GM21825 (cell line): Measurements from ENCODE around the gene PDIA3.
"Not testable (repeated sequence)": the region's sequence is repeated elsewhere in the genome, so short reads cannot be mapped to it uniquely, and the experiment has no call there.

ENCODE experiments used
- ATAC-seq: cut with Tn5 transposase; IDR thresholded peaks from one replicate; pipeline ENCODE4 v1.9.1; 2021; ENCODE audit warnings: mild to moderate bottlenecking, moderate library complexity; ENCODE audit not compliant: unreplicated experiment

The PDIA3 gene

GRCh38 chr15:43776101-43776717 lies 30.0 kb downstream of the PDIA3 start:
- ATAC-seq: peak; percentile 63

- peak; percentile 31 for ATAC-seq
These were observed 30.6 kb downstream of the PDIA3 start, which contains the start of gene ELL3 for GRCh38 chr15:43776718-43777266. Gene ELL3 (minus strand): TSS chr15:43776966. CDS start chr15:43776901, 65 bp downstream.

GRCh38 chr15:43777267-43777914 lies 31.2 kb downstream of the PDIA3 start:
- ATAC-seq: peak; percentile 51

GRCh38 chr15:43779016-43779415 lies 32.8 kb downstream of the PDIA3 start:
- ATAC-seq: no peak

GRCh38 chr15:43789409-43789808 lies 43.2 kb downstream of the PDIA3 start:
- no peak for ATAC-seq

GRCh38 chr15:43791993-43792760 lies 45.9 kb downstream of the PDIA3 start, which contains the start of gene SERF2:
Gene SERF2 (plus strand): TSS chr15:43792320. CDS start chr15:43792377, 57 bp downstream.
- ATAC-seq: peak; percentile 79

GRCh38 chr15:43792761-43793476 lies 46.7 kb downstream of the PDIA3 start:
- no peak for ATAC-seq

GRCh38 chr15:43793647-43794046 lies 47.4 kb downstream of the PDIA3 start:
- ATAC-seq: no peak

- ATAC-seq: no peak
These were observed 48.2 kb downstream of the PDIA3 start for GRCh38 chr15:43794269-43795037.

GRCh38 chr15:43795197-43795596 lies 49.0 kb downstream of the PDIA3 start:
- ATAC-seq: no peak

GRCh38 chr15:43795997-43796396 lies 49.8 kb downstream of the PDIA3 start:
- no peak for ATAC-seq

- ATAC-seq: no peak
These were observed 50.3 kb downstream of the PDIA3 start for GRCh38 chr15:43796566-43796965.

GRCh38 chr15:43799209-43799944 lies 53.1 kb downstream of the PDIA3 start:
- ATAC-seq: no peak

GRCh38 chr15:43799945-43800285 lies 53.7 kb downstream of the PDIA3 start, which contains the start of gene SERINC4:
Gene SERINC4 (minus strand): TSS chr15:43800220. CDS start chr15:43799986, 234 bp downstream.
- no peak for ATAC-seq

GRCh38 chr15:43800286-43801141 lies 54.3 kb downstream of the PDIA3 start, which contains the start of gene HYPK:
Gene HYPK (plus strand): TSS chr15:43800599. CDS start chr15:43800623, 24 bp downstream.
- ATAC-seq: peak; percentile 78

- ATAC-seq: not testable (repeated sequence)
These were observed 56.4 kb downstream of the PDIA3 start for GRCh38 chr15:43802676-43803075.

GRCh38 chr15:43808435-43808950 lies 62.3 kb downstream of the PDIA3 start:
- no peak for ATAC-seq
